Measurements from ENCODE around the gene ITSN1. TPM values are rescaled to one million over a fixed set of nuclear protein-coding genes. Genes with fewer than 3 reads are reported as not detected.

Gene ITSN1
- polyA plus RNA-seq, 1 donor from 2014 or later: 35.1 TPM

- H4K20me1 ChIP-seq (ENCODE audit: insufficient read depth): no peaks in the 10 kb centered on the region
- no peaks in the 10 kb centered on the region for H3K9me2 ChIP-seq (ENCODE audit: insufficient read depth, low read length)
- no peak overlapping the region for H3K4me3 ChIP-seq (ENCODE audit: low read length)
- H3K9me3 ChIP-seq (ENCODE audit: low read length): no peaks in the 10 kb centered on the region
- no peak for TF ChIP-seq RAD21 (conservative IDR thresholded peaks at IDR 0.05)
- TF ChIP-seq REST (IDR thresholded peaks at IDR 0.05; ENCODE audit: borderline replicate concordance): no peak
- no peak for TF ChIP-seq CTCF (IDR thresholded peaks at IDR 0.05; ENCODE audit: poor library complexity, severe bottlenecking)
- TF ChIP-seq TAF1 (IDR thresholded peaks at IDR 0.05; ENCODE audit: low read depth): no peak
- TF ChIP-seq SMC3 (conservative IDR thresholded peaks at IDR 0.05; ENCODE audit: poor library complexity): no peak
- H3K36me3 ChIP-seq (ENCODE audit: insufficient read depth, low read length): peaks cover 3% of the 10 kb centered on the region
- H3K4me2 ChIP-seq (ENCODE audit: low read length): no peak overlapping the region
- H3K9ac ChIP-seq (ENCODE audit: low read length): no peak overlapping the region
- no peak overlapping the region for H3K27ac ChIP-seq (ENCODE audit: low read length)
- no peaks in the 10 kb centered on the region for H3K27me3 ChIP-seq (ENCODE audit: insufficient read depth, low read depth, low read length)
- no peak overlapping the region for H2AFZ ChIP-seq (ENCODE audit: low read depth, low read length)
- H3F3A ChIP-seq (ENCODE audit: insufficient read depth, low read length, poor library complexity, severe bottlenecking): no peaks in the 10 kb centered on the region
- H3K79me2 ChIP-seq (replicated peaks; ENCODE audit: insufficient read depth, low read length): no peaks in the 10 kb centered on the region
These were observed 126.8 kb downstream of the ITSN1 start for GRCh38 chr21:33769057-33769456.

- TF ChIP-seq EZH2 (IDR thresholded peaks at IDR 0.05; ENCODE audit: borderline replicate concordance, insufficient read depth, low read length, poor library complexity, severe bottlenecking) (no peak), RAD21 (conservative IDR thresholded peaks at IDR 0.05) (no peak), TAF1 (IDR thresholded peaks at IDR 0.05; ENCODE audit: low read depth) (no peak), POLR2AphosphoS5 (IDR thresholded peaks at IDR 0.05) (no peak), CTCF (IDR thresholded peaks at IDR 0.05; ENCODE audit: poor library complexity, severe bottlenecking) (no peak), REST (IDR thresholded peaks at IDR 0.05; ENCODE audit: borderline replicate concordance) (no peak), SMC3 (conservative IDR thresholded peaks at IDR 0.05; ENCODE audit: poor library complexity) (no peak), MXI1 (conservative IDR thresholded peaks at IDR 0.05; ENCODE audit: poor library complexity, severe bottlenecking) (no peak), EP300 (conservative IDR thresholded peaks at IDR 0.05; ENCODE audit: poor library complexity, severe bottlenecking) (no peak)
- H3K9me2 ChIP-seq (ENCODE audit: insufficient read depth, low read length): no peaks in the 10 kb centered on the region
- H3K79me2 ChIP-seq (replicated peaks; ENCODE audit: insufficient read depth, low read length): no peaks in the 10 kb centered on the region
- H3K4me2 ChIP-seq (ENCODE audit: low read length): no peak overlapping the region
- no peak overlapping the region for H2AFZ ChIP-seq (ENCODE audit: low read depth, low read length)
- no peaks in the 10 kb centered on the region for H3F3A ChIP-seq (ENCODE audit: insufficient read depth, low read length, poor library complexity, severe bottlenecking)
- no peaks in the 10 kb centered on the region for H4K20me1 ChIP-seq (ENCODE audit: insufficient read depth)
- no peak overlapping the region for H3K4me3 ChIP-seq (ENCODE audit: low read length)
- no peaks in the 10 kb centered on the region for H3K27me3 ChIP-seq (ENCODE audit: insufficient read depth, low read depth, low read length)
- no peak overlapping the region for H3K9ac ChIP-seq (ENCODE audit: low read length)
- H3K27ac ChIP-seq (ENCODE audit: low read length): no peak overlapping the region
- no peaks in the 10 kb centered on the region for H3K9me3 ChIP-seq (ENCODE audit: low read length)
- peaks cover 10% of the 10 kb centered on the region for H3K36me3 ChIP-seq (ENCODE audit: insufficient read depth, low read length)
These were observed 128.2 kb downstream of the ITSN1 start for GRCh38 chr21:33770542-33770941.
